ENCODE data around the gene GALNT17. TPM values are rescaled to one million over a fixed set of nuclear protein-coding genes. Genes with fewer than 3 reads are reported as not detected.

Gene GALNT17
- total and polyA plus RNA-seq, 5 donors: 0.71 to 9.0 (median 5.2) TPM

DNA sequence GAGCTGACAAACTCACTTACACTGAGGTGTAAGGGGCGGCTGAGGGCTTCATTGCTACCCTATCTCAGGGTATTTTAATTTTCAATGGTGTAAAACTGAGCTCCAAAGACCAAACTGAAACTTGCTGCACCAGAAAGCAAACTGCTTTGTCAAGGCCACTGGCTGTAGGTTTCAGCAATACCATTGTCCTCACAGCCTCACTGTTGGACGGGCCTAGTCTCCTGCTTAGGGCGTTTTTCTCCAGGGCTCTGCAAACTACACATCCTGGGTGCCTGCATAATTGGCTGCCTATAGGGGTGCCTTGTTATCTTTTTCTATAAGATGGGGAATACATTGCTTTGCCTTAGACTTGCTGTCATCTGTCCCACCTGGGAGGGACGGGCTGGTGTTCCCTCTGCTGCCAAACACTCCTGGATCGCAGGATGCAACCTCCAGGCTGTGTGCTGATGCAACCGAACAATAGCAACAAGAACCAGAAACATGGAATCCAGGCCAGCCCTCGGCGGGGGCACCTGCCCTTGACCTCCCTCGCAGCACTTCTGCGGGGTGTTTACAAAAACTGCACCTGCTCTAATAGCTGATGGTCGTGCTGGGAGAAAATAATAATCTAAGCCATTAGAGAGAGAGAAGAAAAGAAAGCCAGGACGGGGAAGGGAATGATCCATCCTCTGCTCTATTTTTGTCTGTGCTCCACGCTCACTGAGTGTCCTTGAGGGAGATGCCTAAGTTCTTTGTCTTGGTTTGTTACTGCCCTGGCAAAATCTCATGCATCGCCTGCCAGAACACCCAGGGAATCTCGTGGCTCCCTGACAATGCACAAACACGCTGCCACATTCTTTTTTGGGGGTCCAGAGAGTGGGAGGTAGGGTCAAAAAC lies 104.5 kb downstream of the GALNT17 start:
- ATAC-seq (peak in 1 of 2 donors; percentile 22), DNase-seq (peak in 2 of 3 donors; percentile 50 to 58)
- intact Hi-C loops (cut with DNase I): loop anchor here in 1 of 4 donors (5.0 kb wide), 1 partner anchor 496 kb away; no protein-coding TSS in a partner anchor
- Histone ChIP-seq H3K27me3 (ENCODE audit: control insufficient read depth, insufficient read depth) (no peaks in the 10 kb centered on the region), H3K9me3 (ENCODE audit: control insufficient read depth, low read length) (no peaks in the 10 kb centered on the region), H3K27ac (ENCODE audit: low read length) (peak overlapping the region; percentile 49), H3K4me1 (ENCODE audit: control insufficient read depth, insufficient read depth, low read length) (no peaks in the 10 kb centered on the region), H3K4me3 (ENCODE audit: low read length) (no peak overlapping the region)
- 57% methylated on average over 16 of the region's 16 CpGs for WGBS

DNA sequence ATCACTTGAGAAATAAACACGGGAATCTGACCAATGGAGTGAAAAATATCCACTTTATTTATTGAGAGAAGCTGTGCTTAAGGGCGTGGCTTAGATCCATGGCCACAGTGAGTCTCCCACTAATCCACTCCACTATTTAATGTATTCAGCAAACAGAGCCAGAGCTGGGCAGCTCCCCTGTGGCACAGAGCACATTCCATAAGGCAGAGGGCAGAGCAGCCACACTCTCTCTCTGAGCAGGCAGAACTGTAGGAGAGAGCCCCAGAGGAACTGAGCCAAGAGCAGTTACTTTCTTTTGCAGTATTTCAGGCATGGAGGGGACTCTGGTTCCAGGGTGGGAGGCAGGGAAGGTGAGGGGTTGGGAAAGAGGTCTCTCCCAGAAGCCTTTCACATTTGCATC lies 106.0 kb downstream of the GALNT17 start:
- DNase-seq: peak in 2 of 3 donors; percentile 49 to 60
- ATAC-seq: peak; percentile 77 to 91
- intact Hi-C loops (cut with DNase I): loop anchor here in 1 of 4 donors (5.0 kb wide), 1 partner anchor 494 kb away; no protein-coding TSS in a partner anchor
- no peak overlapping the region for H3K4me3 ChIP-seq (ENCODE audit: low read length)
- H3K27ac ChIP-seq (ENCODE audit: low read length): peak overlapping the region; percentile 20
- no peaks in the 10 kb centered on the region for H3K4me1 ChIP-seq (ENCODE audit: control insufficient read depth, insufficient read depth, low read length)
- WGBS: 58% methylated on average over 2 of the region's 2 CpGs
- no peaks in the 10 kb centered on the region for H3K9me3 ChIP-seq (ENCODE audit: control insufficient read depth, low read length)
- H3K27me3 ChIP-seq (ENCODE audit: control insufficient read depth, insufficient read depth): no peaks in the 10 kb centered on the region

GRCh38 chr7:71238581-71239295 lies 106.8 kb downstream of the GALNT17 start:
- H3K27ac ChIP-seq (ENCODE audit: low read length): peak overlapping the region; percentile 13
- no peaks in the 10 kb centered on the region for H3K27me3 ChIP-seq (ENCODE audit: control insufficient read depth, insufficient read depth)
- no peaks in the 10 kb centered on the region for H3K9me3 ChIP-seq (ENCODE audit: control insufficient read depth, low read length)
- 71% methylated on average over 7 of the region's 7 CpGs for WGBS
- H3K4me1 ChIP-seq (ENCODE audit: control insufficient read depth, insufficient read depth, low read length): no peaks in the 10 kb centered on the region
- H3K4me3 ChIP-seq (ENCODE audit: low read length): no peak overlapping the region
- intact Hi-C loops (cut with DNase I): loop anchor here in 1 of 4 donors (5.0 kb wide), 1 partner anchor 494 kb away; no protein-coding TSS in a partner anchor
- ATAC-seq (no peak), DNase-seq (no peak)

DNA sequence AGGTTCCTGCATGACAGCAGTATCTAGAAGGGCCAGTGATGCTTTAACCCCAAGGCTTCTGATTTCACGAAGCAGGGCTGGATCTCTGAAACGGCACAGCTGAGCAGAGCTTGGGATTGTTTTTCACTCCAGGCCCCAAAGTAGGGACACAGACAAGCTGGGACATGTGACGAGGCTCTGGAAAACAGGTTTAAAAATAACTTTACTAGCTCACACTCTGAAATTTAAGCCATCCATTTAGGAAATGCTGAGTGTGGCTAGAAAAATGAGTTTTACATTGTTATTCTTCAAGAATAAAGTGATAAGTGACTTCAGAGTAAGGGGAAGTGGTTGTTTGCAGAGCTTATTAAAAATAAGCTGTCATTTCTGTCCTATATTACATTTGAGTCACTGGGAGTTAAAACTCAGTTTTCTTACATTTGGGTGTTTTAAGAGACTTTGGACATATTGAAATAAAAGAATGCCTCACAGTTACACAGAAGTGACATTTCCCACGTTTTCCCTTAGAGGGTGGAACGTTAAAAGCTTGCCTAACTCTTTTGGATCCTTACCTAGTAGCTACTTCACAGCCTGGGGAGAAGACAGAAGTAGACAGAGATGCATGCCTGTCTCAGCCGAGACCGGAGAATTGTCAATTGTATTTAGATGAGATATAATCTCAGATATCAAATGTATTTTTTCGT lies 107.8 kb downstream of the GALNT17 start:
- no peak for DNase-seq
- Histone ChIP-seq H3K27ac (ENCODE audit: low read length) (peak overlapping the region; percentile 76), H3K9me3 (ENCODE audit: control insufficient read depth, low read length) (no peaks in the 10 kb centered on the region), H3K4me3 (ENCODE audit: low read length) (no peak overlapping the region), H3K27me3 (ENCODE audit: control insufficient read depth, insufficient read depth) (no peaks in the 10 kb centered on the region), H3K4me1 (ENCODE audit: control insufficient read depth, insufficient read depth, low read length) (no peaks in the 10 kb centered on the region)
- peak; percentile 52 to 59 for ATAC-seq
- intact Hi-C loops (cut with DNase I): loop anchor here in 1 of 4 donors (5.0 kb wide), 1 partner anchor 493 kb away; no protein-coding TSS in a partner anchor
- 34% methylated on average over 8 of the region's 8 CpGs for WGBS

- ATAC-seq (peak in 1 of 2 donors; percentile 31), DNase-seq (no peak)
- intact Hi-C loops (cut with DNase I): no loop called here
- no peak overlapping the region for H3K4me3 ChIP-seq (ENCODE audit: low read length)
- no peak overlapping the region for H3K27ac ChIP-seq (ENCODE audit: low read length)
- no peaks in the 10 kb centered on the region for H3K4me1 ChIP-seq (ENCODE audit: control insufficient read depth, insufficient read depth, low read length)
- 33% methylated on average over 8 of the region's 8 CpGs for WGBS
- no peaks in the 10 kb centered on the region for H3K9me3 ChIP-seq (ENCODE audit: control insufficient read depth, low read length)
- H3K27me3 ChIP-seq (ENCODE audit: control insufficient read depth, insufficient read depth): no peaks in the 10 kb centered on the region
These were observed 111.9 kb downstream of the GALNT17 start for GRCh38 chr7:71243736-71244410.

DNA sequence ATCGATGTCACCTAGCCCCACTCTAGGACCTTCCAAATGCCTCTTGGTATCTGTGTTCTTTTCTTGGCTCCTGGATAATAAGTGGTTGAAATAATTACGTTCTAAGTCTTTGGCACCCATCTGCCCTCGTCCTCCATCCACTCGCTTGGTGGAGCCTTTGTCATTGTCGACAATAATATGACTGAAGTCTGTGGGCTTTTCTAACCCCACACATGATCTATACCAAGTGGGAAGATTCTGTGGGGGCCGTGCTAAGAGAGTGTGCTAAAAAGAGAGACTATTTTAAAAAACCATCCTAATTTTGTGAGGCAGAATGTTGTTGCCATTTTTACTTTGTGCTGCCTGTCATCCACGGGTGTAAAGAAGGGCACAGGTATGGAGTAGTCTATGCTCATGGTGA lies 113.1 kb downstream of the GALNT17 start:
- intact Hi-C loops (cut with DNase I): no loop called here
- WGBS: 79% methylated on average over 7 of the region's 7 CpGs
- H3K4me3 ChIP-seq (ENCODE audit: low read length): no peak overlapping the region
- no peaks in the 10 kb centered on the region for H3K4me1 ChIP-seq (ENCODE audit: control insufficient read depth, insufficient read depth, low read length)
- no peaks in the 10 kb centered on the region for H3K27me3 ChIP-seq (ENCODE audit: control insufficient read depth, insufficient read depth)
- no peak overlapping the region for H3K27ac ChIP-seq (ENCODE audit: low read length)
- H3K9me3 ChIP-seq (ENCODE audit: control insufficient read depth, low read length): no peaks in the 10 kb centered on the region
- no peak for DNase-seq
- ATAC-seq: no peak

- DNase-seq (no peak), ATAC-seq (no peak)
- Histone ChIP-seq H3K27me3 (ENCODE audit: control insufficient read depth, insufficient read depth) (no peaks in the 10 kb centered on the region), H3K4me1 (ENCODE audit: control insufficient read depth, insufficient read depth, low read length) (no peaks in the 10 kb centered on the region), H3K4me3 (ENCODE audit: low read length) (no peak overlapping the region), H3K9me3 (ENCODE audit: control insufficient read depth, low read length) (no peaks in the 10 kb centered on the region), H3K27ac (ENCODE audit: low read length) (no peak overlapping the region)
- 82% methylated on average over 6 of the region's 6 CpGs for WGBS
- intact Hi-C loops (cut with DNase I): no loop called here
These were observed 119.8 kb downstream of the GALNT17 start for GRCh38 chr7:71251706-71252105.

GRCh38 chr7:71254751-71255150 lies 122.8 kb downstream of the GALNT17 start:
- WGBS: 50% methylated on average over 3 of the region's 3 CpGs
- ATAC-seq (no peak), DNase-seq (no peak)
- Histone ChIP-seq H3K4me3 (ENCODE audit: low read length) (no peak overlapping the region), H3K27me3 (ENCODE audit: control insufficient read depth, insufficient read depth) (no peaks in the 10 kb centered on the region), H3K4me1 (ENCODE audit: control insufficient read depth, insufficient read depth, low read length) (no peaks in the 10 kb centered on the region), H3K27ac (ENCODE audit: low read length) (no peak overlapping the region), H3K9me3 (ENCODE audit: control insufficient read depth, low read length) (no peaks in the 10 kb centered on the region)
- intact Hi-C loops (cut with DNase I): no loop called here

DNA sequence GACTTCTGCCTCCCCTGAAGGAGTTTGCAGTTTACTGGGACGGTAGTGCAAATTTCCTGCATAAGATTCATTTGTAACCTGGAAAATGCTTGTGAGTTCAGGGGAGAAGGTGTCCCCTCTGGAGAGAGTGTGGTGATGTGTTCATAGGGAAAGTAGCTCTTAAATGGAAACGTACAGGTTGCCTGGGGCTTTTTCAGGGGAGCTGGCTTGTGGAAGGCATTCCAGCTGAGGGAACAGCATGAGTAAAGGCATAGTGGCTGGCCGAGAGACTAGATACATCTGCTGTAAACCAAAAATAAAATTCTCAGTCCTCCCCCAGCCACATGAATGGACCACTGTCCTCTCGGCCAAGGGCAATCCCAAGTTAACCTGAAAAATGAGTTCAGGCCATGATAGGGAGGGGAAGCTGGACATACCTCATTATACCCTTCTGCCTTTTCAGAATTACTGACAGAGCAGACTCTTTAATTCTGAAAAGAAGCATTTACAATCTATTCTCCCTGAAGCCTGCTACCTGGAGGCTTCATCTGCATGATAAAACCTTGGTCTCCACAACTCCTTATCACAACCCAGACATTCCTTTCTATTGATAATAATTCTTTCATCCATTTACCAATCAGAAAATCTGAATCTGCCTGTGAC lies 123.7 kb downstream of the GALNT17 start:
- 77% methylated on average over 4 of the region's 4 CpGs for WGBS
- Histone ChIP-seq H3K4me1 (ENCODE audit: control insufficient read depth, insufficient read depth, low read length) (no peaks in the 10 kb centered on the region), H3K27me3 (ENCODE audit: control insufficient read depth, insufficient read depth) (no peaks in the 10 kb centered on the region), H3K27ac (ENCODE audit: low read length) (no peak overlapping the region), H3K9me3 (ENCODE audit: control insufficient read depth, low read length) (no peaks in the 10 kb centered on the region), H3K4me3 (ENCODE audit: low read length) (no peak overlapping the region)
- DNase-seq (no peak), ATAC-seq (no peak)
- intact Hi-C loops (cut with DNase I): no loop called here

GRCh38 chr7:71261066-71261465 lies 129.1 kb downstream of the GALNT17 start:
- ATAC-seq (no peak), DNase-seq (no peak)
- intact Hi-C loops (cut with DNase I): no loop called here
- H3K27me3 ChIP-seq (ENCODE audit: control insufficient read depth, insufficient read depth): no peaks in the 10 kb centered on the region
- H3K9me3 ChIP-seq (ENCODE audit: control insufficient read depth, low read length): peaks cover 2% of the 10 kb centered on the region
- no peak overlapping the region for H3K27ac ChIP-seq (ENCODE audit: low read length)
- 84% methylated on average over 7 of the region's 7 CpGs for WGBS
- no peaks in the 10 kb centered on the region for H3K4me1 ChIP-seq (ENCODE audit: control insufficient read depth, insufficient read depth, low read length)
- H3K4me3 ChIP-seq (ENCODE audit: low read length): no peak overlapping the region
